Endothelial cell of umbilical vein (primary cell): ENCODE results near the gene MMP23B. TPM values are rescaled to one million over a fixed set of nuclear protein-coding genes. Genes with fewer than 3 reads are reported as not detected.

Experiments
- BruUV-seq: library from RNA; stranded (reverse); fragments of 400-500 nt; replicated peaks from 2 replicates; lab custom pipeline; 2021; lab: Mats Ljungman, UMichigan
- CTCF ChIA-PET: fragments of 300-600, 350-600 bp; sonication (Branson Sonifier 250); formaldehyde crosslinking; loops from one replicate; lab custom pipeline; 2021; ENCODE audit warnings: antibody characterized with exemption, inconsistent platforms; lab: Charles Lee
- POLR2A ChIA-PET: fragments of 300-600, 350-600 bp; sonication (Branson Sonifier 250); formaldehyde crosslinking; loops from one replicate; lab custom pipeline; 2021; ENCODE audit warnings: antibody characterized with exemption, inconsistent platforms; lab: Charles Lee
- DNase-seq: peaks from one replicate; pipeline ENCODE4 v3.0.0-alpha.2; 2011; ENCODE audit warnings: low read depth, low spot score
- FAIRE-seq: peaks from 2 replicates; lab custom pipeline; 2011; peaks lifted over from hg19 to GRCh38; lab: Jason Lieb, UNC
- H2AFZ ChIP-seq: 2 replicates; pipeline ENCODE4 v1.6.0; 2012; ENCODE audit warnings: low read depth, low read length, control low read depth, inconsistent platforms
- H3K27ac ChIP-seq: 2 replicates; pipeline ENCODE4 v1.5.1; 2011; ENCODE audit warnings: low read depth, mild to moderate bottlenecking, control low read depth, low read length, moderate library complexity; ENCODE audit not compliant: insufficient read depth
- H3K27me3 ChIP-seq, 2 experiments: 2 replicates each; pipeline versions ENCODE4 v1.6.0 to v1.6.1; 2011; ENCODE audit warnings: low read length in 2 of 2, mixed read lengths in 1 of 2; ENCODE audit not compliant: control insufficient read depth in 2 of 2, insufficient read depth in 2 of 2
- H3K36me3 ChIP-seq, 2 experiments: 2 replicates in 1 of 2; 3 replicates in 1 of 2; pipeline ENCODE4 v1.5.1; 2011; ENCODE audit warnings: low read length in 2 of 2, mild to moderate bottlenecking in 1 of 2, moderate library complexity in 1 of 2; ENCODE audit not compliant: control insufficient read depth in 2 of 2, insufficient read depth in 2 of 2; ENCODE audit errors: extremely low read depth in 1 of 2
- H3K4me1 ChIP-seq: 3 replicates; pipeline ENCODE4 v1.5.1; 2011; ENCODE audit warnings: mild to moderate bottlenecking, low read length; ENCODE audit not compliant: control insufficient read depth, insufficient read depth; ENCODE audit errors: extremely low read depth
- H3K4me2 ChIP-seq: 2 replicates; pipeline ENCODE4 v1.6.1; 2011; ENCODE audit warnings: low read length, control low read depth, mixed read lengths; ENCODE audit not compliant: insufficient read depth
- H3K4me3 ChIP-seq, 3 experiments: fragments of 200-600 bp in 1 of 3; sonication (generic), shearing (Covaris generic) in 1 of 3; replicated peaks in 1 of 3; 2 replicates each; pipeline ENCODE4 v1.5.1; 2011 to 2016; ENCODE audit warnings: control low read depth in 3 of 3, low read length in 3 of 3, mild to moderate bottlenecking in 2 of 3, inconsistent platforms in 1 of 3, low read depth in 1 of 3, moderate library complexity in 1 of 3; ENCODE audit not compliant: insufficient read depth in 1 of 3
- H3K79me2 ChIP-seq: 2 replicates; pipeline ENCODE4 v1.6.0; 2012; ENCODE audit warnings: low read length, inconsistent platforms; ENCODE audit not compliant: control insufficient read depth, insufficient read depth
- H3K9ac ChIP-seq: replicated peaks from 2 replicates; pipeline ENCODE3; 2011; ENCODE audit warnings: low read length, control low read depth; ENCODE audit not compliant: insufficient read depth; ENCODE audit errors: extremely low read depth
- H3K9me1 ChIP-seq: replicated peaks from 3 replicates; pipeline ENCODE4 v1.6.0; 2011; ENCODE audit warnings: mild to moderate bottlenecking, low read length; ENCODE audit not compliant: control insufficient read depth, insufficient read depth; ENCODE audit errors: extremely low read depth
- H3K9me3 ChIP-seq: replicated peaks from 2 replicates; pipeline ENCODE4 v1.5.1; 2012; ENCODE audit warnings: low read length, inconsistent platforms; ENCODE audit not compliant: control insufficient read depth, insufficient read depth
- H4K20me1 ChIP-seq: replicated peaks from 2 replicates; pipeline ENCODE3; 2011; ENCODE audit warnings: mild to moderate bottlenecking, low read length; ENCODE audit not compliant: control insufficient read depth, insufficient read depth; ENCODE audit errors: extremely low read depth
- EZH2 ChIP-seq: IDR thresholded peaks from 2 replicates; pipeline ENCODE4 v1.6.1; 2012; ENCODE audit warnings: borderline replicate concordance, low read depth, mild to moderate bottlenecking, moderate library complexity, low read length, inconsistent platforms; ENCODE audit not compliant: severe bottlenecking
- FOS ChIP-seq: IDR thresholded peaks from 2 replicates; pipeline ENCODE4 v1.6.1; 2011; ENCODE audit warnings: mild to moderate bottlenecking, low read length, moderate library complexity, borderline replicate concordance; ENCODE audit not compliant: insufficient read depth
- GATA2 ChIP-seq: IDR thresholded peaks from 2 replicates; pipeline ENCODE4 v1.7.0; 2011; ENCODE audit warnings: low read depth, mild to moderate bottlenecking, moderate library complexity, mixed read lengths, low read length; ENCODE audit not compliant: insufficient read length, insufficient read depth
- JUN ChIP-seq: IDR thresholded peaks from 2 replicates; pipeline ENCODE4 v1.6.1; 2011; ENCODE audit warnings: borderline replicate concordance, low read depth; ENCODE audit not compliant: insufficient read length, insufficient read depth
- MYC ChIP-seq: IDR thresholded peaks from one replicate; pipeline ENCODE4 v1.6.1; 2011; ENCODE audit warnings: mild to moderate bottlenecking, low read depth, low read length
- POLR2A ChIP-seq: IDR thresholded peaks from 2 replicates; pipeline ENCODE4 v1.6.1; 2012; ENCODE audit warnings: low read depth, mild to moderate bottlenecking, control low read depth, low read length
- POLR2AphosphoS5 ChIP-seq: IDR thresholded peaks from 2 replicates; pipeline ENCODE4 v1.6.1; 2012; ENCODE audit warnings: low read depth, mild to moderate bottlenecking, control low read depth, low read length, moderate library complexity; ENCODE audit not compliant: insufficient read depth
- dilution Hi-C: fragments of 300-500 bp; cut with MboI; formaldehyde crosslinking; loops from one replicate; pipeline ENCODE4 v1.15.0; 2019; ENCODE audit warnings: low sequenced_read_pairs; ENCODE audit not compliant: extremely low pct_ligation_motif_present
- intact Hi-C: fragments of 100-400 bp; cut with micrococcal nuclease; formaldehyde crosslinking; loops from one replicate; pipeline ENCODE4 v1.10.0; 2022
- polyA plus RNA-seq, 4 experiments: library from polyadenylated mRNA; depleted of rRNA in 3 of 4; stranded (reverse) in 3 of 4; unstranded in 1 of 4; fragments of >200 nt; gene quantifications; 2 replicates each; pipeline versions ENCODE4 v1.2.1 to v1.2.3, GENCODE V29; 2011 to 2012; ENCODE audit warnings: missing spikeins in 1 of 4
- total RNA-seq: library from RNA; stranded (reverse); gene quantifications from 2 replicates; pipeline ENCODE4 v1.2.3, GENCODE V29; 2021
- TF ChIP-seq, protein P1 (sequence below): IDR thresholded peaks from 2 replicates; pipeline ENCODE4 v1.6.1; 2011; ENCODE audit not compliant: insufficient read depth, insufficient read length
- TF ChIP-seq, protein P2 (sequence below), 2 donors: IDR thresholded peaks; 1 replicate in 1 of 2; 2 replicates in 1 of 2; pipeline ENCODE4 v1.5.1; 2011; ENCODE audit warnings: low read length in 2 of 2, mild to moderate bottlenecking in 2 of 2, moderate library complexity in 2 of 2, control low read depth in 1 of 2, inconsistent platforms in 1 of 2, low read depth in 1 of 2; ENCODE audit not compliant: insufficient read depth in 1 of 2; ENCODE audit errors: extremely low read depth in 1 of 2

Gene MMP23B
- total and polyA plus RNA-seq, 2 donors (not counting 3 experiments of a cell fraction or from before 2014, with no cell fraction given) = 0.62 to 5.3 TPM

DNA sequence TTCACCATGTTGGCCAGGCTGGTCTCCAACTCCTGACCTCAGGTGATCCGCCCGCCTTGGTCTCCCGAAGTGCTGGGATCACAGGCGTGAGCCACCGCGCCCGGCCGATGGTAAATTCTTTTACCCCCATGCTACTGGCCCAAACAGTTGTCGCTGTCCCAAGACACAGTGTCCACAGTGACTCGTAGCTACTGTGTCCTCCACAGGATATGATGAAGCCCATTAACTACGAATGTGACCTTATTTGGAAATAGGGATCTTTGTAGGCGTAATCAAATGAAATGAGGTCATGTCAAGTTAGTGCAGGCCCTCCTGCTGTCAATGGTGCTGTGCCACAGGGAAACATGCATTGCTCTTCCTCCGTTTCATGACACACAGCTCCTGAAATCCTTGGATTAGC lies 40.5 kb upstream of the MMP23B start:
- H3K36me3 ChIP-seq = no peaks in the 10 kb centered on the region
- H3K27ac ChIP-seq = no peak overlapping the region
- BruUV-seq = no TSS peak
- H3K4me2 ChIP-seq = no peak overlapping the region
- H3K9ac ChIP-seq = no peak overlapping the region
- FAIRE-seq = no peak
- CTCF ChIA-PET = no interaction called here
- intact Hi-C loops = no loop called here
- dilution Hi-C loops = no loop called here
- DNase-seq = no peak
- POLR2A ChIA-PET = no interaction called here
- H3K4me3 ChIP-seq = no peak overlapping the region
- H3K4me1 ChIP-seq = no peaks in the 10 kb centered on the region
- H4K20me1 ChIP-seq = no peaks in the 10 kb centered on the region
- no peak for TF ChIP-seq MYC
- no peak for TF ChIP-seq FOS
- no peak for TF ChIP-seq GATA2
- TF ChIP-seq, protein P1, sequence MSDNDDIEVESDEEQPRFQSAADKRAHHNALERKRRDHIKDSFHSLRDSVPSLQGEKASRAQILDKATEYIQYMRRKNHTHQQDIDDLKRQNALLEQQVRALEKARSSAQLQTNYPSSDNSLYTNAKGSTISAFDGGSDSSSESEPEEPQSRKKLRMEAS = no peak
- TF ChIP-seq EZH2 = no peak
- TF ChIP-seq, protein P2, sequence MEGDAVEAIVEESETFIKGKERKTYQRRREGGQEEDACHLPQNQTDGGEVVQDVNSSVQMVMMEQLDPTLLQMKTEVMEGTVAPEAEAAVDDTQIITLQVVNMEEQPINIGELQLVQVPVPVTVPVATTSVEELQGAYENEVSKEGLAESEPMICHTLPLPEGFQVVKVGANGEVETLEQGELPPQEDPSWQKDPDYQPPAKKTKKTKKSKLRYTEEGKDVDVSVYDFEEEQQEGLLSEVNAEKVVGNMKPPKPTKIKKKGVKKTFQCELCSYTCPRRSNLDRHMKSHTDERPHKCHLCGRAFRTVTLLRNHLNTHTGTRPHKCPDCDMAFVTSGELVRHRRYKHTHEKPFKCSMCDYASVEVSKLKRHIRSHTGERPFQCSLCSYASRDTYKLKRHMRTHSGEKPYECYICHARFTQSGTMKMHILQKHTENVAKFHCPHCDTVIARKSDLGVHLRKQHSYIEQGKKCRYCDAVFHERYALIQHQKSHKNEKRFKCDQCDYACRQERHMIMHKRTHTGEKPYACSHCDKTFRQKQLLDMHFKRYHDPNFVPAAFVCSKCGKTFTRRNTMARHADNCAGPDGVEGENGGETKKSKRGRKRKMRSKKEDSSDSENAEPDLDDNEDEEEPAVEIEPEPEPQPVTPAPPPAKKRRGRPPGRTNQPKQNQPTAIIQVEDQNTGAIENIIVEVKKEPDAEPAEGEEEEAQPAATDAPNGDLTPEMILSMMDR (IDR thresholded peaks at IDR 0.05; ENCODE audit: extremely low read depth in 1 of 2, insufficient read depth in 1 of 2, low read depth in 1 of 2, low read length in 2 of 2) = no peak
- no peak for TF ChIP-seq POLR2AphosphoS5
- TF ChIP-seq POLR2A = no peak
- TF ChIP-seq JUN = no peak
- H3K27me3 ChIP-seq = peaks cover 5% of the 10 kb centered on the region in 2 experiments
- no peaks in the 10 kb centered on the region for H3K79me2 ChIP-seq
- H3K9me1 ChIP-seq = no peaks in the 10 kb centered on the region
- no peak overlapping the region for H2AFZ ChIP-seq
- H3K9me3 ChIP-seq = no peaks in the 10 kb centered on the region
